Fibroblast of mammary gland (primary cell): Measurements from ENCODE around the gene ITPK1.

Source experiments
- DNase-seq: peaks from one replicate; pipeline ENCODE4 v3.0.0-alpha.2; 2010; ENCODE audit warnings: low read depth
- H3K4me3 ChIP-seq: 2 replicates; pipeline ENCODE4 v1.5.1; 2011; ENCODE audit warnings: low read depth, mild to moderate bottlenecking, low read length, moderate library complexity; ENCODE audit not compliant: control insufficient read depth
- CTCF ChIP-seq: conservative IDR thresholded peaks from 2 replicates; pipeline ENCODE4 v1.5.1; 2011; ENCODE audit warnings: low read depth, low read length, inconsistent platforms; ENCODE audit not compliant: control insufficient read depth, insufficient read depth

Gene ITPK1

GRCh38 chr14:92906420-92906819, 209.3 kb downstream of the ITPK1 start:
- DNase-seq: no peak
- TF ChIP-seq CTCF: no peak
- H3K4me3 ChIP-seq: no peak overlapping the region

- no peak for TF ChIP-seq CTCF
- DNase-seq: no peak
Observed at GRCh38 chr14:92905667-92906066, 210.1 kb downstream of the ITPK1 start.

GRCh38 chr14:92903359-92903758, 212.4 kb downstream of the ITPK1 start:
- no peak for TF ChIP-seq CTCF
- DNase-seq: no peak
- H3K4me3 ChIP-seq: no peak overlapping the region

More at GRCh38 chr14:92905667-92906066, 210.1 kb downstream of the ITPK1 start:
- H3K4me3 ChIP-seq: no peak overlapping the region

GRCh38 chr14:92902726-92903125, 213.0 kb downstream of the ITPK1 start:
- no peak overlapping the region for H3K4me3 ChIP-seq
- TF ChIP-seq CTCF: no peak
- DNase-seq: no peak

- H3K4me3 ChIP-seq: no peak overlapping the region
- TF ChIP-seq CTCF: no peak
- no peak for DNase-seq
Observed at GRCh38 chr14:92902191-92902590, 213.5 kb downstream of the ITPK1 start.

GRCh38 chr14:92900660-92901059, 215.1 kb downstream of the ITPK1 start:
- DNase-seq: no peak
- no peak overlapping the region for H3K4me3 ChIP-seq
- no peak for TF ChIP-seq CTCF

- H3K4me3 ChIP-seq: no peak overlapping the region
- no peak for TF ChIP-seq CTCF
- DNase-seq: no peak
Observed at GRCh38 chr14:92898566-92899131, 217.1 kb downstream of the ITPK1 start.
